ENCODE results near the gene SP6. TPM values are rescaled to one million over a fixed set of nuclear protein-coding genes. Genes with fewer than 3 reads are reported as not detected.

Gene SP6
- total and polyA plus RNA-seq, 4 donors: 0.25 to 0.81 (median 0.78) TPM; not detected in 1

GRCh38 chr17:47813077-47813476 lies 37.9 kb downstream of the SP6 start:
- ATAC-seq (ENCODE audit: low FRiP score): no peak
- Histone ChIP-seq H3K9me3 (ENCODE audit: control insufficient read depth, low read length) (no peaks in the 10 kb centered on the region), H3K27me3 (ENCODE audit: control insufficient read depth in 1 of 2, insufficient read depth in 2 of 2, low read length in 1 of 2) (no peaks in the 10 kb centered on the region), H3K4me3 (ENCODE audit: low read length in 2 of 2) (no peak overlapping the region), H3K36me3 (ENCODE audit: control insufficient read depth in 1 of 2, insufficient read depth in 2 of 2, low read length in 1 of 2) (peaks cover 0 to 7% of the 10 kb centered on the region in 2 donors), H3K4me1 (ENCODE audit: control insufficient read depth in 1 of 2, insufficient read depth in 2 of 2, low read length in 2 of 2) (no peaks in the 10 kb centered on the region), H3K27ac (ENCODE audit: low read depth in 1 of 2, low read length in 2 of 2) (no peak overlapping the region)
- 93 to 94% methylated on average over 14 of the region's 14 CpGs for WGBS, 2 donors
- intact Hi-C loops (cut with DNase I): no loop called here
- DNase-seq: peak; percentile 38 to 71

- Histone ChIP-seq H3K27ac (ENCODE audit: low read depth in 1 of 2, low read length in 2 of 2) (no peak overlapping the region), H3K4me1 (ENCODE audit: control insufficient read depth in 1 of 2, insufficient read depth in 2 of 2, low read length in 2 of 2) (no peaks in the 10 kb centered on the region), H3K27me3 (ENCODE audit: control insufficient read depth in 1 of 2, insufficient read depth in 2 of 2, low read length in 1 of 2) (no peaks in the 10 kb centered on the region), H3K36me3 (ENCODE audit: control insufficient read depth in 1 of 2, insufficient read depth in 2 of 2, low read length in 1 of 2) (peaks cover 0 to 7% of the 10 kb centered on the region in 2 donors), H3K9me3 (ENCODE audit: control insufficient read depth, low read length) (no peaks in the 10 kb centered on the region), H3K4me3 (ENCODE audit: low read length in 2 of 2) (no peak overlapping the region)
- DNase-seq: peak; percentile 26 to 54
- 85 to 88% methylated on average over 18 of the region's 18 CpGs for WGBS, 2 donors
- ATAC-seq (ENCODE audit: low FRiP score): no peak
- intact Hi-C loops (cut with DNase I): no loop called here
Observed at GRCh38 chr17:47812146-47812920, 38.6 kb downstream of the SP6 start.

- intact Hi-C loops (cut with DNase I): no loop called here
- no peak for DNase-seq
Observed at GRCh38 chr17:47811709-47812108, 39.3 kb downstream of the SP6 start.

GRCh38 chr17:47810901-47811635 lies 39.9 kb downstream of the SP6 start:
- Histone ChIP-seq H3K9me3 (ENCODE audit: control insufficient read depth, low read length) (no peaks in the 10 kb centered on the region), H3K27me3 (ENCODE audit: control insufficient read depth in 1 of 2, insufficient read depth in 2 of 2, low read length in 1 of 2) (no peaks in the 10 kb centered on the region), H3K27ac (ENCODE audit: low read depth in 1 of 2, low read length in 2 of 2) (no peak overlapping the region), H3K36me3 (ENCODE audit: control insufficient read depth in 1 of 2, insufficient read depth in 2 of 2, low read length in 1 of 2) (peaks cover 0 to 2% of the 10 kb centered on the region in 2 donors), H3K4me1 (ENCODE audit: control insufficient read depth in 1 of 2, insufficient read depth in 2 of 2, low read length in 2 of 2) (no peaks in the 10 kb centered on the region), H3K4me3 (ENCODE audit: low read length in 2 of 2) (no peak overlapping the region)
- DNase-seq (peak; percentile 35 to 46), ATAC-seq (ENCODE audit: low FRiP score) (no peak)
- 65 to 77% methylated on average over 9 of the region's 9 CpGs for WGBS, 2 donors
- intact Hi-C loops (cut with DNase I): no loop called here

More at GRCh38 chr17:47811709-47812108, 39.3 kb downstream of the SP6 start:
- Histone ChIP-seq H3K27ac (ENCODE audit: low read depth in 1 of 2, low read length in 2 of 2) (no peak overlapping the region), H3K36me3 (ENCODE audit: control insufficient read depth in 1 of 2, insufficient read depth in 2 of 2, low read length in 1 of 2) (peaks cover 0 to 3% of the 10 kb centered on the region in 2 donors), H3K4me3 (ENCODE audit: low read length in 2 of 2) (no peak overlapping the region), H3K4me1 (ENCODE audit: control insufficient read depth in 1 of 2, insufficient read depth in 2 of 2, low read length in 2 of 2) (no peaks in the 10 kb centered on the region), H3K9me3 (ENCODE audit: control insufficient read depth, low read length) (no peaks in the 10 kb centered on the region), H3K27me3 (ENCODE audit: control insufficient read depth in 1 of 2, insufficient read depth in 2 of 2, low read length in 1 of 2) (no peaks in the 10 kb centered on the region)
- 72 to 88% methylated on average over 7 of the region's 7 CpGs for WGBS, 2 donors
- no peak for ATAC-seq (ENCODE audit: low FRiP score)

- Histone ChIP-seq H3K9me3 (ENCODE audit: control insufficient read depth, low read length) (no peaks in the 10 kb centered on the region), H3K4me1 (ENCODE audit: control insufficient read depth in 1 of 2, insufficient read depth in 2 of 2, low read length in 2 of 2) (no peaks in the 10 kb centered on the region), H3K27me3 (ENCODE audit: control insufficient read depth in 1 of 2, insufficient read depth in 2 of 2, low read length in 1 of 2) (no peaks in the 10 kb centered on the region), H3K27ac (ENCODE audit: low read depth in 1 of 2, low read length in 2 of 2) (peak overlapping the region in 1 of 2 donors; percentile 49), H3K36me3 (ENCODE audit: control insufficient read depth in 1 of 2, insufficient read depth in 2 of 2, low read length in 1 of 2) (no peaks in the 10 kb centered on the region), H3K4me3 (ENCODE audit: low read length in 2 of 2) (no peak overlapping the region)
- intact Hi-C loops (cut with DNase I): no loop called here
- peak in 1 of 2 donors; percentile 54 for DNase-seq
- ATAC-seq (ENCODE audit: low FRiP score): no peak
- 48 to 50% methylated on average over 10 of the region's 10 CpGs for WGBS, 2 donors
Observed at GRCh38 chr17:47810200-47810821, 40.7 kb downstream of the SP6 start.

- H3K4me3 ChIP-seq (ENCODE audit: low read length in 2 of 2): no peak overlapping the region
- H3K27ac ChIP-seq (ENCODE audit: low read depth in 1 of 2, low read length in 2 of 2): no peak overlapping the region
- DNase-seq (peak in 1 of 2 donors; percentile 29), ATAC-seq (ENCODE audit: low FRiP score) (no peak)
- no peaks in the 10 kb centered on the region for H3K9me3 ChIP-seq (ENCODE audit: control insufficient read depth, low read length)
- no peaks in the 10 kb centered on the region for H3K4me1 ChIP-seq (ENCODE audit: control insufficient read depth in 1 of 2, insufficient read depth in 2 of 2, low read length in 2 of 2)
- H3K36me3 ChIP-seq (ENCODE audit: control insufficient read depth in 1 of 2, insufficient read depth in 2 of 2, low read length in 1 of 2): no peaks in the 10 kb centered on the region
- WGBS, 2 donors: 93% methylated on average over 22 of the region's 22 CpGs
- intact Hi-C loops (cut with DNase I): loop anchor here (10.0 kb wide), 1 partner anchor 114 kb away; the partner anchor contains the start of gene TBKBP1 (in 2 of the 2)
- H3K27me3 ChIP-seq (ENCODE audit: control insufficient read depth in 1 of 2, insufficient read depth in 2 of 2, low read length in 1 of 2): no peaks in the 10 kb centered on the region
Observed at GRCh38 chr17:47808830-47809480, 42.0 kb downstream of the SP6 start.

- H3K27me3 ChIP-seq (ENCODE audit: control insufficient read depth in 1 of 2, insufficient read depth in 2 of 2, low read length in 1 of 2): no peaks in the 10 kb centered on the region
- no peaks in the 10 kb centered on the region for H3K36me3 ChIP-seq (ENCODE audit: control insufficient read depth in 1 of 2, insufficient read depth in 2 of 2, low read length in 1 of 2)
- no peaks in the 10 kb centered on the region for H3K9me3 ChIP-seq (ENCODE audit: control insufficient read depth, low read length)
- H3K4me3 ChIP-seq (ENCODE audit: low read length in 2 of 2): no peak overlapping the region
- H3K27ac ChIP-seq (ENCODE audit: low read depth in 1 of 2, low read length in 2 of 2): no peak overlapping the region
- DNase-seq: peak in 1 of 2 donors; percentile 29
- no peak for ATAC-seq (ENCODE audit: low FRiP score)
- H3K4me1 ChIP-seq (ENCODE audit: control insufficient read depth in 1 of 2, insufficient read depth in 2 of 2, low read length in 2 of 2): no peaks in the 10 kb centered on the region
- WGBS, 2 donors: 90 to 94% methylated on average over 19 to 20 of the region's 20 CpGs
- intact Hi-C loops (cut with DNase I): loop anchor here (10.0 kb wide), 1 partner anchor 113 kb away; the partner anchor contains the start of gene TBKBP1 (in 2 of the 2)
Observed at GRCh38 chr17:47808036-47808829, 42.7 kb downstream of the SP6 start.
